HEK293 (cell line): ENCODE results near the gene RRBP1.

Source experiments
- CTCF ChIP-seq: fragments of 450-650 bp; formaldehyde crosslinking; IDR thresholded peaks from 2 replicates; pipeline ENCODE4 v1.5.1; 2016; ENCODE audit warnings: missing biosample characterization, missing genetic modification characterization
- SP2 ChIP-seq: fragments of 450-650 bp; formaldehyde crosslinking; IDR thresholded peaks from 2 replicates; pipeline ENCODE4 v1.5.1; 2016; ENCODE audit warnings: missing biosample characterization, missing genetic modification characterization
- ZNF350 ChIP-seq: fragments of 450-650 bp; formaldehyde crosslinking; IDR thresholded peaks from 2 replicates; pipeline ENCODE4 v1.5.0; 2017; ENCODE audit warnings: missing biosample characterization, mild to moderate bottlenecking, missing genetic modification characterization
- ZNF549 ChIP-seq: fragments of 450-650 bp; IDR thresholded peaks from 2 replicates; pipeline ENCODE4 v1.5.1; 2018; ENCODE audit warnings: missing biosample characterization, missing genetic modification characterization, mild to moderate bottlenecking, inconsistent platforms, moderate library complexity
- TF ChIP-seq, protein P1 (sequence below): fragments of 450-650 bp; formaldehyde crosslinking; IDR thresholded peaks from 2 replicates; pipeline ENCODE4 v1.5.1; 2016; ENCODE audit warnings: missing biosample characterization, missing genetic modification characterization, borderline replicate concordance

GRCh38 chr20:17681726-17682102 lies 328 bp downstream of the RRBP1 start:
- TF ChIP-seq SP2 (tag by site-specific recombination) (no peak), CTCF (tag by site-specific recombination) (no peak), ZNF350 (no peak), ZNF549 (no peak)
- TF ChIP-seq, protein P1, sequence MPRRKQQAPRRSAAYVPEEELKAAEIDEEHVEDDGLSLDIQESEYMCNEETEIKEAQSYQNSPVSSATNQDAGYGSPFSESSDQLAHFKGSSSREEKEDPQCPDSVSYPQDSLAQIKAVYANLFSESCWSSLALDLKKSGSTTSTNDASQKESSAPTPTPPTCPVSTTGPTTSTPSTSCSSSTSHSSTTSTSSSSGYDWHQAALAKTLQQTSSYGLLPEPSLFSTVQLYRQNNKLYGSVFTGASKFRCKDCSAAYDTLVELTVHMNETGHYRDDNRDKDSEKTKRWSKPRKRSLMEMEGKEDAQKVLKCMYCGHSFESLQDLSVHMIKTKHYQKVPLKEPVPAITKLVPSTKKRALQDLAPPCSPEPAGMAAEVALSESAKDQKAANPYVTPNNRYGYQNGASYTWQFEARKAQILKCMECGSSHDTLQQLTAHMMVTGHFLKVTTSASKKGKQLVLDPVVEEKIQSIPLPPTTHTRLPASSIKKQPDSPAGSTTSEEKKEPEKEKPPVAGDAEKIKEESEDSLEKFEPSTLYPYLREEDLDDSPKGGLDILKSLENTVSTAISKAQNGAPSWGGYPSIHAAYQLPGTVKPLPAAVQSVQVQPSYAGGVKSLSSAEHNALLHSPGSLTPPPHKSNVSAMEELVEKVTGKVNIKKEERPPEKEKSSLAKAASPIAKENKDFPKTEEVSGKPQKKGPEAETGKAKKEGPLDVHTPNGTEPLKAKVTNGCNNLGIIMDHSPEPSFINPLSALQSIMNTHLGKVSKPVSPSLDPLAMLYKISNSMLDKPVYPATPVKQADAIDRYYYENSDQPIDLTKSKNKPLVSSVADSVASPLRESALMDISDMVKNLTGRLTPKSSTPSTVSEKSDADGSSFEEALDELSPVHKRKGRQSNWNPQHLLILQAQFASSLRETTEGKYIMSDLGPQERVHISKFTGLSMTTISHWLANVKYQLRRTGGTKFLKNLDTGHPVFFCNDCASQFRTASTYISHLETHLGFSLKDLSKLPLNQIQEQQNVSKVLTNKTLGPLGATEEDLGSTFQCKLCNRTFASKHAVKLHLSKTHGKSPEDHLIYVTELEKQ (tag by site-specific recombination), result no peak
